Muscle layer of duodenum (tissue), 2 donors: Measurements from ENCODE around the gene ABHD13.

Experiments
- H3K27ac ChIP-seq: one replicate; pipeline ENCODE4 v1.7.0; 2013; ENCODE audit warnings: mild to moderate bottlenecking, low read length
- H3K27me3 ChIP-seq: one replicate; pipeline ENCODE4 v1.7.0; 2013; ENCODE audit warnings: low read depth, mild to moderate bottlenecking, control low read depth, low read length
- H3K36me3 ChIP-seq, 2 donors: one replicate each; pipeline ENCODE4 v1.7.0; 2013; ENCODE audit warnings: low read length in 2 of 2, control low read depth in 1 of 2, mild to moderate bottlenecking in 1 of 2; ENCODE audit not compliant: insufficient read depth in 2 of 2, control insufficient read depth in 1 of 2
- H3K4me1 ChIP-seq, 2 donors: one replicate each; pipeline ENCODE4 v1.7.0; 2013; ENCODE audit warnings: low read length in 2 of 2, mild to moderate bottlenecking in 2 of 2, control low read depth in 1 of 2, moderate library complexity in 1 of 2; ENCODE audit not compliant: insufficient read depth in 2 of 2, control insufficient read depth in 1 of 2
- H3K4me3 ChIP-seq, 2 donors: one replicate each; pipeline ENCODE4 v1.7.0; 2013; ENCODE audit warnings: low read length in 2 of 2, low read depth in 1 of 2, mild to moderate bottlenecking in 1 of 2
- H3K9me3 ChIP-seq, 2 donors: one replicate each; pipeline ENCODE4 v1.7.0; 2013; ENCODE audit warnings: low read length in 2 of 2, control low read depth in 1 of 2, mild to moderate bottlenecking in 1 of 2; ENCODE audit not compliant: control insufficient read depth in 1 of 2
- donor health status: healthy.

Gene ABHD13

GRCh38 chr13:108269601-108270328, 51.6 kb downstream of the ABHD13 start, which contains the start of gene TNFSF13B:
TNFSF13B (plus strand) TSS chr13:108269718; CDS start chr13:108269896, 178 bp downstream.
- Histone ChIP-seq H3K9me3 (no peaks in the 10 kb centered on the region), H3K4me3 (peak within 1 kb of the TSS; percentile 70 to 75), H3K27ac (peak within 1 kb of the TSS; percentile 52), H3K36me3 (no peaks in the 10 kb centered on the region), H3K27me3 (no peaks in the 10 kb centered on the region), H3K4me1 (peaks cover 3 to 9% of the 10 kb centered on the region in 2 donors)

DNA sequence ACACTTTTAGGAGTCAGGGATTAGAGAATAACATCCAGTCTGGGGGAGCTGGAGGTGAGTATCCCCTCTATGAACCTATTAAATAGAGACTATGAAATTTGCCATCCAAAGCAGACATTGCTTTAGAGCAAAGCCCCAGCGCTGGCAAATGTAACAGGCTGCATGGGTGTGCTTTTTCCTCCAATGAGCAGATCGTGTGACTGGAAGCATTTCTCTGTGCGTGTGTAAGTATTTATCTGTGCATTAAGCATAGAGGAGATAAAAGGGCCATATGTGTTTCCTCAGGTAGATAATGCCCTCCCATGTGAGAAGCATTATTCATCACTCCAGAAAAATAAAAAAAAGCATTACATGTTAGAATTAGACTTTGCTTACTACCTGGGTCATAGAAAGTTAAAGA, 52.2 kb downstream of the ABHD13 start:
- Histone ChIP-seq H3K27ac (peak overlapping the region; percentile 52), H3K4me3 (peak overlapping the region; percentile 70 to 75), H3K9me3 (no peaks in the 10 kb centered on the region), H3K27me3 (no peaks in the 10 kb centered on the region), H3K4me1 (peaks cover 3 to 9% of the 10 kb centered on the region in 2 donors), H3K36me3 (no peaks in the 10 kb centered on the region)

GRCh38 chr13:108272333-108272732, 54.1 kb downstream of the ABHD13 start:
- H3K27ac ChIP-seq, result no peak overlapping the region
- H3K36me3 ChIP-seq, result no peaks in the 10 kb centered on the region
- H3K4me1 ChIP-seq, result peaks cover 3 to 9% of the 10 kb centered on the region in 2 donors
- no peaks in the 10 kb centered on the region for H3K9me3 ChIP-seq
- no peak overlapping the region for H3K4me3 ChIP-seq
- no peaks in the 10 kb centered on the region for H3K27me3 ChIP-seq

DNA sequence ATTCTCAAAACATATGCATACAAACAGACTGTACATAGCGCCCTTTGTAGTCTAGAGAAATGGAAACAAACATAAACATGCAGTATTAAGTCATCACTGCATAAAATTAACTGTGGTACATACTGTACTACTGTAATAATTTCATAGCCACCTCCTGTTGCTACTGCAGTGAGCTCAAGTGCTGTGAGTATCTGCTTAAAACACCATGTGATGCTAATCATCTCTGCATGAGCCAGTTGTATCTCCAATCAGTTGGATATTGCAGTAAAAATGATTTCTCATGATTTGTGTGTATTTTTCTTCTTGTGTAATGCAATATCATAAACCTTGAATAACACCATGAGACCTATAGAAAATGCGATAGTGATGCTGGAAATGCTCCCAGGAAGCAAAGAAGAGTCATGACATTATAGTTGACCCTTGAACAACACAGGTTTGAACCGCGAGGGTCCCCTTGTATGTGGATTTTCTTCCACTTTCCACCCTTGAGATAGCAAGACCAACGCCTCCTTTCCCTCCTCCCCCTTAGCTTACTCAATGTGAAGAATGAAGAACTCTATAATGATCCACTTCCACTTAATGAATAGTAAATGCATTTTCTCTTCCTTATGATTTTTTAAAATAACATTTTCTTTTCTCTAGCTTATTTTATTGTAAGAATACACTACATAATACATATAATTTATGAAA, 55.4 kb downstream of the ABHD13 start:
- Histone ChIP-seq H3K9me3 (no peaks in the 10 kb centered on the region), H3K27me3 (no peaks in the 10 kb centered on the region), H3K27ac (no peak overlapping the region), H3K4me1 (peaks cover 3 to 9% of the 10 kb centered on the region in 2 donors), H3K4me3 (no peak overlapping the region), H3K36me3 (no peaks in the 10 kb centered on the region)

DNA sequence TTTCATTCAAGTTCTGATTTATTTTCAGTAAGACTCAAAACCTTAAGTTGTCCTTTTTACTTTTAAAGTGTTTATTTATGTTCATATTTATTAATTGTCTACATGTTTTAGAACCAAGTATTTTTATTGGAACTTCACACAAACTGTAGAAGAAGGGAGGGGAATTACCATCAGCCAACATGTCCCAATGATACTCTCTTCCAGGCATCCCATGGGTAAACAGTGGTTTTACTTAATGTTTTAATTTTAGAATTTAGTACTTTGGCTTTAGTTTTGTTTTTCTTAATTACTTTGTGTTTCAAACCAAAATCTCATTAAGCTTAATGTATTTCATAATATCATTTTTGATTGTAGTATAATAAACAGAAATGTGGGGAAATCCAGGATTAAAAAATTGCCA, 56.5 kb downstream of the ABHD13 start:
- H3K27me3 ChIP-seq, result no peaks in the 10 kb centered on the region

GRCh38 chr13:108276060-108276459, 57.9 kb downstream of the ABHD13 start:
- peak overlapping the region in 1 of 2 donors; percentile 2 for H3K4me3 ChIP-seq
- no peak overlapping the region for H3K27ac ChIP-seq
- H3K9me3 ChIP-seq, result no peaks in the 10 kb centered on the region
- no peaks in the 10 kb centered on the region for H3K4me1 ChIP-seq
- H3K36me3 ChIP-seq, result no peaks in the 10 kb centered on the region
- no peaks in the 10 kb centered on the region for H3K27me3 ChIP-seq

More for the DNA sequence above, 56.5 kb downstream of the ABHD13 start:
- no peak overlapping the region for H3K4me3 ChIP-seq
- no peaks in the 10 kb centered on the region for H3K9me3 ChIP-seq
- H3K36me3 ChIP-seq, result no peaks in the 10 kb centered on the region
- H3K27ac ChIP-seq, result no peak overlapping the region
- H3K4me1 ChIP-seq, result peaks cover 0 to 9% of the 10 kb centered on the region in 2 donors

DNA sequence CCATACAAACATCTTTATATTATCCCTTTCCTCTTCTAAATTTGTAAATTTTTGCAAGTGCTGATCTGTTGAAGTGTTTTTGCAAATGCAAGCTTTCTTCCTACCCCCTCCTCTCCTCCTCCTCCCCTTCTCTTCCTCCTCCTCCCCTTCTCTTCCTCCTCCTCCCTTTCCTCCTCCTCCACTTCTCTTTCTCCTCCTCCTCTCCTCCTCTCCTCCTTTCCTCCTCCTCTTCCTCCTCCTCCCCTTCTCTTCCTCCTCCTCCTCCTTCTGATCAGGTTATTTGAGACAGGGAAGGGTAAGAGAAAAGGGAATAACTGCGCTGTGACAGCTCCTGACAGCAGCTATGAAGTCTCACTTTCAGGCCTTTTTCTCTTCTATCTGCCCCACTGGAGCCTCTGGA, 60.3 kb downstream of the ABHD13 start:
- Histone ChIP-seq H3K27ac (no peak overlapping the region), H3K9me3 (no peaks in the 10 kb centered on the region), H3K4me3 (no peak overlapping the region), H3K36me3 (no peaks in the 10 kb centered on the region), H3K4me1 (no peaks in the 10 kb centered on the region), H3K27me3 (no peaks in the 10 kb centered on the region)

GRCh38 chr13:108281901-108282300, 63.7 kb downstream of the ABHD13 start:
- H3K4me1 ChIP-seq, result no peaks in the 10 kb centered on the region
- H3K36me3 ChIP-seq, result no peaks in the 10 kb centered on the region
- no peak overlapping the region for H3K4me3 ChIP-seq
- no peak overlapping the region for H3K27ac ChIP-seq
- no peaks in the 10 kb centered on the region for H3K27me3 ChIP-seq
- H3K9me3 ChIP-seq, result no peaks in the 10 kb centered on the region

DNA sequence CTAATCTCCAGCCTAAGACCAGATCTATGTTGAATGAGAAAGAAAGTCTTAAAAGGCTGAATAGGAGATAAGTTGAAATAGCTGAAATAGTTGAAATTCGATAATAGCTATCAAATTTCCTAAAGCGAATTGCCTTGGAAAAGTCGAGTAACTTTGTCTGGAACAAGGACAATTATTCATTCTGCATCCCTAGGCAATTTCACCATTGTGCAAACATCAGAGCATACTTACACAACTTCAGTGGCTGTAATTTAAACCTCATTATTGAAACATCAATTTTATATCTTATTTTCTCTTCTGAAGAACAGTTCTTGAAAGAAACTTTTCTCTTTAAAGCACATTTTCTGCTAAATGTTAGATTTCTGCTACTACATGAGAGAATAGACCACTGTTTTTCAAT, 64.9 kb downstream of the ABHD13 start:
- no peak overlapping the region for H3K27ac ChIP-seq
- no peaks in the 10 kb centered on the region for H3K4me1 ChIP-seq
- H3K4me3 ChIP-seq, result no peak overlapping the region
- H3K9me3 ChIP-seq, result no peaks in the 10 kb centered on the region
- H3K36me3 ChIP-seq, result no peaks in the 10 kb centered on the region
- no peaks in the 10 kb centered on the region for H3K27me3 ChIP-seq
